Neural cell (in vitro differentiated cells): ENCODE measurements around the gene C2.

ENCODE experiments used
- CTCF ChIP-seq: fragments of 450-650 bp; IDR thresholded peaks from 2 replicates; pipeline ENCODE4 v1.5.1; 2014; ENCODE audit warnings: antibody characterized with exemption, mild to moderate bottlenecking, moderate library complexity; ENCODE audit not compliant: poor library complexity, severe bottlenecking
- EZH2 ChIP-seq: fragments of 200-600, 300-800 bp; shearing (Covaris generic), sonication (generic); IDR thresholded peaks from 2 replicates; pipeline ENCODE4 v1.6.1; 2014; ENCODE audit warnings: antibody characterized with exemption, low read length, borderline replicate concordance, mild to moderate bottlenecking; ENCODE audit not compliant: insufficient read depth, poor library complexity, severe bottlenecking
- POLR2AphosphoS5 ChIP-seq: IDR thresholded peaks from 2 replicates; pipeline ENCODE4 v1.6.1; 2012
- RAD21 ChIP-seq: fragments of 450-650 bp; conservative IDR thresholded peaks from 2 replicates; pipeline ENCODE4 v1.6.1; 2014; ENCODE audit warnings: antibody characterized with exemption, mild to moderate bottlenecking, moderate library complexity
- TAF1 ChIP-seq: IDR thresholded peaks from 2 replicates; pipeline ENCODE4 v1.6.1; 2012; ENCODE audit warnings: low read depth

- TF ChIP-seq CTCF (no peak), RAD21 (no peak), EZH2 (no peak), POLR2AphosphoS5 (no peak), TAF1 (no peak)
Measured at GRCh38 chr6:31948306-31948705, 20.8 kb downstream of the C2 start.
